Heart right ventricle (tissue), 12 donors: ENCODE data around the gene GPER1. TPM values are rescaled to one million over a fixed set of nuclear protein-coding genes. Genes with fewer than 3 reads are reported as not detected.

Experiments used
- polyA plus RNA-seq, 2 donors: library from polyadenylated mRNA; stranded (reverse); fragments of 200-250 nt; gene quantifications; one replicate each; pipeline ENCODE4 v1.2.3, GENCODE V29; 2013
- total RNA-seq, 10 donors: library from RNA; stranded (reverse); fragmentation: NEBNext Ultra II Directional in 3 of 10; extraction: Animal tissue kit (Norgen Biotek cat#: 25700) in 3 of 10; gene quantifications; one replicate each; pipeline versions ENCODE4 v1.2.1 to v1.2.4, GENCODE V29; 2021 to 2023
- donor health status: ischemic (EF 13 %, LVEDD 7.1; RV severe dilation, severe dysfunction).
- donor health status: healthy with polysubstance abuse.
- donor health status: DM: no; HTN: yes; CAD: no.
- donor health status: DM: no; HTN: no; CAD: no.
- donor health status: ischemic (EF 25% LVEDD 6.9; RV normal size, moderate dysfunction).
- donor health status: ischemic (EF 25% LVEDD 5.7; RV mildly dilated, moderate dysfunction).
- donor health status: healthy.
- donor health status: nonischemic (EF 11% LVEDD 7.7; RV severe dilation, severe dysfunction).
- donor health status: DM: yes; HTN: yes; CAD: no.
- donor health status: PGD.
- donor health status: ischemic (EF 29% LVEDD 5.4; RV normal size, mild dysfunction).
- donor health status: nonischemic (EF 23%, LVEDD 6.1; RV moderate dilation, normal function).

GPER1 gene
- total and polyA plus RNA-seq, 12 donors = 1.1 to 4.7 (median 1.9) TPM

Other genes starting within 250 kb of the GPER1 start
- gene GET4, start 211.6 kb upstream of the GPER1 start, total RNA-seq = 10 to 100 TPM; 14.7 to 25.0 (median 20.4) TPM
- gene GET4, start 211.6 kb upstream of the GPER1 start, polyA plus RNA-seq = 10 to 100 TPM; 32.8 to 38.6 TPM
- 10 to 100 TPM in 5 of 10 donors, 1 to 10 TPM in 5; 5.2 to 14.9 (median 9.7) TPM for gene ADAP1, start 133.4 kb upstream of the GPER1 start, total RNA-seq
- gene ADAP1, start 133.4 kb upstream of the GPER1 start, polyA plus RNA-seq = 10 to 100 TPM in 1 of 2 donors, 1 to 10 TPM in 1; 2.3 to 13.5 TPM
- gene COX19, start 112.6 kb upstream of the GPER1 start, total RNA-seq = 1 to 10 TPM; 3.7 to 9.1 (median 6.1) TPM
- 1 to 10 TPM; 4.7 to 6.9 TPM for gene COX19, start 112.6 kb upstream of the GPER1 start, polyA plus RNA-seq
- not detected for gene CYP2W1, start 104.9 kb upstream of the GPER1 start, total RNA-seq
- not detected for gene CYP2W1, start 104.9 kb upstream of the GPER1 start, polyA plus RNA-seq
- 10 to 100 TPM; 15.1 to 34.5 (median 22.7) TPM for gene GPR146, start 43.6 kb upstream of the GPER1 start, total RNA-seq
- 10 to 100 TPM; 13.3 to 28.7 TPM for gene GPR146, start 43.6 kb upstream of the GPER1 start, polyA plus RNA-seq
- gene ZFAND2A, start 72.1 kb downstream of the GPER1 start, total RNA-seq = 10 to 100 TPM in 4 of 10 donors, 1 to 10 TPM in 6; 4.4 to 11.2 (median 7.7) TPM
- gene ZFAND2A, start 72.1 kb downstream of the GPER1 start, polyA plus RNA-seq = 10 to 100 TPM; 26.9 to 32.6 TPM
- not detected for gene UNCX, start 144.8 kb downstream of the GPER1 start, total RNA-seq
- gene UNCX, start 144.8 kb downstream of the GPER1 start, polyA plus RNA-seq = not detected